Prostate gland (tissue), 2 donors: ENCODE measurements around the gene MBOAT2.

ENCODE experiments used
- POLR2A ChIP-seq: fragments of 450-650 bp; IDR thresholded peaks from one replicate; pipeline ENCODE4 v1.6.1; 2016; ENCODE audit warnings: antibody characterized with exemption, mild to moderate bottlenecking
- POLR2AphosphoS5 ChIP-seq: sonication (generic); formaldehyde crosslinking; IDR thresholded peaks from one replicate; pipeline ENCODE4 v1.6.1; 2017; ENCODE audit warnings: antibody characterized with exemption
- TF ChIP-seq, protein P1 (sequence below), 4 experiments: fragments of 200-600 bp in 2 of 4; fragments of 450-650 bp in 2 of 4; sonication (generic) in 2 of 4; IDR thresholded peaks; 1 replicate in 3 of 4; 2 replicates in 1 of 4; pipeline ENCODE4 v1.5.1; 2016 to 2019; ENCODE audit warnings: antibody characterized with exemption in 4 of 4, mild to moderate bottlenecking in 2 of 4, moderate library complexity in 2 of 4

- TF ChIP-seq POLR2AphosphoS5 = peak; percentile 94
- TF ChIP-seq POLR2A = no peak
- TF ChIP-seq, protein P1, sequence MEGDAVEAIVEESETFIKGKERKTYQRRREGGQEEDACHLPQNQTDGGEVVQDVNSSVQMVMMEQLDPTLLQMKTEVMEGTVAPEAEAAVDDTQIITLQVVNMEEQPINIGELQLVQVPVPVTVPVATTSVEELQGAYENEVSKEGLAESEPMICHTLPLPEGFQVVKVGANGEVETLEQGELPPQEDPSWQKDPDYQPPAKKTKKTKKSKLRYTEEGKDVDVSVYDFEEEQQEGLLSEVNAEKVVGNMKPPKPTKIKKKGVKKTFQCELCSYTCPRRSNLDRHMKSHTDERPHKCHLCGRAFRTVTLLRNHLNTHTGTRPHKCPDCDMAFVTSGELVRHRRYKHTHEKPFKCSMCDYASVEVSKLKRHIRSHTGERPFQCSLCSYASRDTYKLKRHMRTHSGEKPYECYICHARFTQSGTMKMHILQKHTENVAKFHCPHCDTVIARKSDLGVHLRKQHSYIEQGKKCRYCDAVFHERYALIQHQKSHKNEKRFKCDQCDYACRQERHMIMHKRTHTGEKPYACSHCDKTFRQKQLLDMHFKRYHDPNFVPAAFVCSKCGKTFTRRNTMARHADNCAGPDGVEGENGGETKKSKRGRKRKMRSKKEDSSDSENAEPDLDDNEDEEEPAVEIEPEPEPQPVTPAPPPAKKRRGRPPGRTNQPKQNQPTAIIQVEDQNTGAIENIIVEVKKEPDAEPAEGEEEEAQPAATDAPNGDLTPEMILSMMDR (IDR thresholded peaks at IDR 0.05) = no peak
These were observed 2.3 kb downstream of the MBOAT2 start for GRCh38 chr2:9001229-9001628.
